GM23338 (cell line): Measurements from ENCODE around the gene AJM1. TPM values are rescaled to one million over a fixed set of nuclear protein-coding genes. Genes with fewer than 3 reads are reported as not detected.

Experiments used
- ATAC-seq: fragments of 200-7000 bp; cut with Tn5 transposase; 3 replicates; pipeline ENCODE4 v1.9.1; 2020
- DNase-seq: peaks from one replicate; pipeline ENCODE4 v3.0.0-alpha.2; 2015; ENCODE audit warnings: low spot score
- H2AFZ ChIP-seq: fragments of 200-600 bp; sonication (generic); 2 replicates; pipeline ENCODE4 v1.8.0; 2016; ENCODE audit warnings: antibody characterized with exemption, mild to moderate bottlenecking, moderate library complexity
- H3F3A ChIP-seq: fragments of 200-600 bp; sonication (generic); replicated peaks from 2 replicates; pipeline ENCODE4 v1.8.0; 2017; ENCODE audit warnings: antibody characterized with exemption, mixed run types, low read depth
- H3K27ac ChIP-seq: fragments of 200-600 bp; sonication (generic); 2 replicates; pipeline ENCODE4 v1.6.1; 2016; ENCODE audit warnings: low read depth
- H3K27me3 ChIP-seq: fragments of 200-600 bp; sonication (generic); 2 replicates; pipeline ENCODE4 v1.8.0; 2016; ENCODE audit warnings: mild to moderate bottlenecking, mixed run types, moderate library complexity; ENCODE audit not compliant: insufficient read depth
- H3K36me3 ChIP-seq: fragments of 200-600 bp; sonication (generic); 2 replicates; pipeline ENCODE4 v1.8.0; 2016; ENCODE audit warnings: mild to moderate bottlenecking; ENCODE audit not compliant: insufficient read depth
- H3K4me1 ChIP-seq: fragments of 200-600 bp; sonication (generic); 2 replicates; pipeline ENCODE4 v1.8.0; 2016; ENCODE audit warnings: mild to moderate bottlenecking, moderate library complexity; ENCODE audit not compliant: insufficient read depth
- H3K4me2 ChIP-seq: fragments of 200-600 bp; sonication (generic); 2 replicates; pipeline ENCODE4 v1.7.1; 2017; ENCODE audit warnings: mixed run types
- H3K4me3 ChIP-seq: fragments of 200-600 bp; sonication (generic); 2 replicates; pipeline ENCODE4 v1.6.1; 2016; ENCODE audit warnings: mixed run types
- H3K79me2 ChIP-seq: fragments of 200-600 bp; sonication (generic); replicated peaks from 2 replicates; pipeline ENCODE4 v1.8.0; 2017; ENCODE audit warnings: mild to moderate bottlenecking; ENCODE audit not compliant: insufficient read depth
- H3K9me2 ChIP-seq: fragments of 200-600 bp; sonication (generic); 2 replicates; pipeline ENCODE4 v1.8.0; 2017; ENCODE audit not compliant: insufficient read depth
- H4K20me1 ChIP-seq: fragments of 200-600 bp; sonication (generic); replicated peaks from 2 replicates; pipeline ENCODE4 v1.8.0; 2017; ENCODE audit warnings: mild to moderate bottlenecking; ENCODE audit not compliant: insufficient read depth
- H3K27ac Mint-ChIP-seq: 2 replicates; pipeline ENCODE4 v1.8.0; 2020; ENCODE audit warnings: inconsistent platforms, mild to moderate bottlenecking, moderate library complexity, mixed read lengths
- H3K27me3 Mint-ChIP-seq: 3 replicates; pipeline ENCODE4 v1.8.0; 2022; ENCODE audit warnings: low read depth, mild to moderate bottlenecking, moderate library complexity, mixed read lengths, inconsistent platforms; ENCODE audit not compliant: insufficient read depth, poor library complexity
- H3K36me3 Mint-ChIP-seq: 3 replicates; pipeline ENCODE4 v1.8.0; 2021; ENCODE audit warnings: low read depth, mild to moderate bottlenecking, inconsistent platforms, moderate library complexity, mixed read lengths
- H3K4me1 Mint-ChIP-seq: 3 replicates; pipeline ENCODE4 v1.8.0; 2020; ENCODE audit warnings: mild to moderate bottlenecking, inconsistent platforms, mixed read lengths
- H3K4me3 Mint-ChIP-seq: 3 replicates; pipeline ENCODE4 v1.8.0; 2021; ENCODE audit warnings: moderate library complexity, mild to moderate bottlenecking, inconsistent platforms, mixed read lengths
- H3K9me3 Mint-ChIP-seq: 3 replicates; pipeline ENCODE4 v1.8.0; 2020; ENCODE audit warnings: moderate library complexity, mild to moderate bottlenecking, inconsistent platforms, mixed read lengths
- CTCF ChIP-seq, 2 experiments: fragments of 200-600 bp in 1 of 2; sonication (generic) in 1 of 2; conservative IDR thresholded peaks; 2 replicates each; pipeline versions ENCODE4 v1.5.1 to v1.6.1; 2016 to 2017; ENCODE audit warnings: antibody characterized with exemption in 2 of 2, low read depth in 2 of 2, mild to moderate bottlenecking in 2 of 2, moderate library complexity in 1 of 2
- ETS1 ChIP-seq: IDR thresholded peaks from 2 replicates; pipeline ENCODE4 v1.6.1; 2016; ENCODE audit warnings: antibody characterized with exemption
- EZH2 ChIP-seq: fragments of 200-600 bp; sonication (generic); IDR thresholded peaks from one replicate; pipeline ENCODE4 v1.8.0; 2017; ENCODE audit warnings: antibody characterized with exemption, mild to moderate bottlenecking, low read depth; ENCODE audit not compliant: unreplicated experiment
- EZH2phosphoT487 ChIP-seq: fragments of 200-600 bp; sonication (generic); IDR thresholded peaks from one replicate; pipeline ENCODE4 v1.8.1; 2018; ENCODE audit warnings: antibody characterized with exemption; ENCODE audit not compliant: unreplicated experiment
- POLR2AphosphoS5 ChIP-seq: IDR thresholded peaks from 2 replicates; pipeline ENCODE4 v1.6.1; 2016; ENCODE audit warnings: antibody characterized with exemption, low read depth
- STAT1 ChIP-seq: IDR thresholded peaks from one replicate; pipeline ENCODE4 v1.6.1; 2016; ENCODE audit warnings: antibody characterized with exemption; ENCODE audit not compliant: unreplicated experiment
- ZNF114 ChIP-seq: fragments of 250-450 bp; sonication (Bioruptor Pico); IDR thresholded peaks from 2 replicates; pipeline ENCODE4 v1.5.0; 2020; ENCODE audit warnings: mild to moderate bottlenecking, moderate library complexity
- ZNF331 ChIP-seq: fragments of 250-450 bp; sonication (Bioruptor Pico); IDR thresholded peaks from 2 replicates; pipeline ENCODE4 v1.5.0; 2020; ENCODE audit warnings: low read depth, mild to moderate bottlenecking, moderate library complexity
- polyA plus RNA-seq: library from polyadenylated mRNA; unstranded; fragments of >200 nt; fragmentation: Nextera tagmentation; extraction: Ambion mirVana; gene quantifications from 2 replicates; pipeline ENCODE4 v1.2.1, GENCODE V29; 2016
- total RNA-seq: library from RNA; depleted of rRNA; stranded (reverse); fragments of >200 nt; shearing (Covaris generic); gene quantifications from 2 replicates; pipeline ENCODE4 v1.2.3, GENCODE V29; 2014
- TF ChIP-seq, protein P1 (sequence below): fragments of 250-450 bp; sonication (Bioruptor Pico); IDR thresholded peaks from 2 replicates; pipeline ENCODE4 v1.5.0; 2020; ENCODE audit warnings: mild to moderate bottlenecking, moderate library complexity

Gene AJM1
- total and polyA plus RNA-seq, 2 experiments from 2014 or later: 0.36 to 0.49 TPM

DNA sequence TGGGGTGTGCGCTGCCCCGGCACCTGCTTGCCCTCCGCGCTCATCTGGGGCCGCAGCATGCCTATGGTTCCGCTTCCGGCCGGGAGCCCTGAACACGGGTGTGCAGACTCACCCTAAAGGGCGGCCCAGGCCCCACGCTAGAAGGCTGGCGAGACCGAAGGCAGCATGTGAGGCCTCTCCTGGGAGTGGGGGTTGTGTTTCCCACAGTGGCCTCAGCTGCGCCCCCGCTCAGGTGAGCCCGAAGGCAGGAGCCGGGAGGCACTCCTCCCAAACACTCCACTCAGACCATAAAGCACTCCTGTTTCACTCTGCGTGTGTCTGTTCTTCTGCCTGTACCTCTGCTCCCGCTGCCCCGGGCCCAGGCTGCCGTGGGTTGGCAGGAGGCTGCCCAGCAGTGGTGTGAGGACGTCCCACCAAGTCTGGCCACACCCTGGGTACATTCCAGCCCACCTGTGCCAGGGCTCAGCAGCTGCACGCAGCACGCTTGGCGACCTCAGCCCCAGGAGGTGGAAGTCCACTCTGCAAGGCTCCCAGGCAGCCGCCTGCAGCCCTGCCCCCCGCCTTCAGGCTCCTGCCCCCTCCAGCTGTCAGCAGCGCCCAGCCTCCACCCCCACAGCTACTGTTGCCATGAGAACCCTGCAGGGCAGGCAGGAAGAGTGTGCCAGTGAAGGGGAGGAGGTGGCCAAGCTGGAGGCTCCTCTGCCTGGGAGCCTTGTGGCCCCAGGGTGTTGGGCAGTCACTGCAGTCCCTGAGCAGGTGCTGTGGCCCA is 1.2 kb upstream of the AJM1 start:
- Histone ChIP-seq H4K20me1 (no peaks in the 10 kb centered on the region), H3K27me3 (peaks cover 8% of the 10 kb centered on the region; the same call in 1 of the 2 replicates), H3K4me3 (no peak overlapping the region), H2AFZ (no peak overlapping the region), H3K27ac (no peak overlapping the region; the same call in 1 of the 2 replicates), H3K4me1 (peaks cover 15% of the 10 kb centered on the region; the same call in 1 of the 2 replicates), H3K79me2 (no peaks in the 10 kb centered on the region), H3K9me2 (no peaks in the 10 kb centered on the region), H3F3A (no peaks in the 10 kb centered on the region), H3K4me2 (no peak overlapping the region; the same call in 1 of the 2 replicates), H3K36me3 (no peaks in the 10 kb centered on the region)
- peak overlapping the region; percentile 45; the same call in 2 of the 3 replicates for H3K4me3 Mint-ChIP-seq
- H3K27me3 Mint-ChIP-seq: peaks cover 39% of the 10 kb centered on the region
- DNase-seq (peak; percentile 55), ATAC-seq (peak; percentile 9)
- no peaks in the 10 kb centered on the region; the same call in 2 of the 3 replicates for H3K9me3 Mint-ChIP-seq
- H3K4me1 Mint-ChIP-seq: peaks cover 26% of the 10 kb centered on the region
- TF ChIP-seq STAT1: no peak
- no peak for TF ChIP-seq ZNF331
- no peak for TF ChIP-seq ETS1
- TF ChIP-seq EZH2: no peak
- no peak for TF ChIP-seq EZH2phosphoT487
- no peak for TF ChIP-seq CTCF (conservative IDR thresholded peaks at IDR 0.05; ENCODE audit: low read depth in 2 of 2)
- TF ChIP-seq POLR2AphosphoS5: no peak; the same call in 1 of the 2 replicates
- TF ChIP-seq, protein P1, sequence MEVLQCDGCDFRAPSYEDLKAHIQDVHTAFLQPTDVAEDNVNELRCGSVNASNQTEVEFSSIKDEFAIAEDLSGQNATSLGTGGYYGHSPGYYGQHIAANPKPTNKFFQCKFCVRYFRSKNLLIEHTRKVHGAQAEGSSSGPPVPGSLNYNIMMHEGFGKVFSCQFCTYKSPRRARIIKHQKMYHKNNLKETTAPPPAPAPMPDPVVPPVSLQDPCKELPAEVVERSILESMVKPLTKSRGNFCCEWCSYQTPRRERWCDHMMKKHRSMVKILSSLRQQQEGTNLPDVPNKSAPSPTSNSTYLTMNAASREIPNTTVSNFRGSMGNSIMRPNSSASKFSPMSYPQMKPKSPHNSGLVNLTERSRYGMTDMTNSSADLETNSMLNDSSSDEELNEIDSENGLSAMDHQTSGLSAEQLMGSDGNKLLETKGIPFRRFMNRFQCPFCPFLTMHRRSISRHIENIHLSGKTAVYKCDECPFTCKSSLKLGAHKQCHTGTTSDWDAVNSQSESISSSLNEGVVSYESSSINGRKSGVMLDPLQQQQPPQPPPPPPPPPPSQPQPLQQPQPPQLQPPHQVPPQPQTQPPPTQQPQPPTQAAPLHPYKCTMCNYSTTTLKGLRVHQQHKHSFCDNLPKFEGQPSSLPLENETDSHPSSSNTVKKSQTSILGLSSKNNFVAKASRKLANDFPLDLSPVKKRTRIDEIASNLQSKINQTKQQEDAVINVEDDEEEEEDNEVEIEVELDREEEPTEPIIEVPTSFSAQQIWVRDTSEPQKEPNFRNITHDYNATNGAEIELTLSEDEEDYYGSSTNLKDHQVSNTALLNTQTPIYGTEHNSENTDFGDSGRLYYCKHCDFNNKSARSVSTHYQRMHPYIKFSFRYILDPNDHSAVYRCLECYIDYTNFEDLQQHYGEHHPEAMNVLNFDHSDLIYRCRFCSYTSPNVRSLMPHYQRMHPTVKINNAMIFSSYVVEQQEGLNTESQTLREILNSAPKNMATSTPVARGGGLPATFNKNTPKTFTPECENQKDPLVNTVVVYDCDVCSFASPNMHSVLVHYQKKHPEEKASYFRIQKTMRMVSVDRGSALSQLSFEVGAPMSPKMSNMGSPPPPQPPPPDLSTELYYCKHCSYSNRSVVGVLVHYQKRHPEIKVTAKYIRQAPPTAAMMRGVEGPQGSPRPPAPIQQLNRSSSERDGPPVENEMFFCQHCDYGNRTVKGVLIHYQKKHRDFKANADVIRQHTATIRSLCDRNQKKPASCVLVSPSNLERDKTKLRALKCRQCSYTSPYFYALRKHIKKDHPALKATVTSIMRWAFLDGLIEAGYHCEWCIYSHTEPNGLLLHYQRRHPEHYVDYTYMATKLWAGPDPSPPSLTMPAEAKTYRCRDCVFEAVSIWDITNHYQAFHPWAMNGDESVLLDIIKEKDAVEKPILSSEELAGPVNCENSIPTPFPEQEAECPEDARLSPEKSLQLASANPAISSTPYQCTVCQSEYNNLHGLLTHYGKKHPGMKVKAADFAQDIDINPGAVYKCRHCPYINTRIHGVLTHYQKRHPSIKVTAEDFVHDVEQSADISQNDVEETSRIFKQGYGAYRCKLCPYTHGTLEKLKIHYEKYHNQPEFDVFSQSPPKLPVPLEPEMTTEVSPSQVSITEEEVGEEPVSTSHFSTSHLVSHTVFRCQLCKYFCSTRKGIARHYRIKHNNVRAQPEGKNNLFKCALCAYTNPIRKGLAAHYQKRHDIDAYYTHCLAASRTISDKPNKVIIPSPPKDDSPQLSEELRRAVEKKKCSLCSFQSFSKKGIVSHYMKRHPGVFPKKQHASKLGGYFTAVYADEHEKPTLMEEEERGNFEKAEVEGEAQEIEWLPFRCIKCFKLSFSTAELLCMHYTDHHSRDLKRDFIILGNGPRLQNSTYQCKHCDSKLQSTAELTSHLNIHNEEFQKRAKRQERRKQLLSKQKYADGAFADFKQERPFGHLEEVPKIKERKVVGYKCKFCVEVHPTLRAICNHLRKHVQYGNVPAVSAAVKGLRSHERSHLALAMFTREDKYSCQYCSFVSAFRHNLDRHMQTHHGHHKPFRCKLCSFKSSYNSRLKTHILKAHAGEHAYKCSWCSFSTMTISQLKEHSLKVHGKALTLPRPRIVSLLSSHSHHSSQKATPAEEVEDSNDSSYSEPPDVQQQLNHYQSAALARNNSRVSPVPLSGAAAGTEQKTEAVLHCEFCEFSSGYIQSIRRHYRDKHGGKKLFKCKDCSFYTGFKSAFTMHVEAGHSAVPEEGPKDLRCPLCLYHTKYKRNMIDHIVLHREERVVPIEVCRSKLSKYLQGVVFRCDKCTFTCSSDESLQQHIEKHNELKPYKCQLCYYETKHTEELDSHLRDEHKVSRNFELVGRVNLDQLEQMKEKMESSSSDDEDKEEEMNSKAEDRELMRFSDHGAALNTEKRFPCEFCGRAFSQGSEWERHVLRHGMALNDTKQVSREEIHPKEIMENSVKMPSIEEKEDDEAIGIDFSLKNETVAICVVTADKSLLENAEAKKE (CRISPR knock-in tag): no peak
- TF ChIP-seq ZNF114: no peak
- H3K36me3 Mint-ChIP-seq: peaks cover 12% of the 10 kb centered on the region
- peak overlapping the region; percentile 65; the same call in 1 of the 2 replicates for H3K27ac Mint-ChIP-seq
